ENCODE measurements around the gene PLCD3. TPM values are rescaled to one million over a fixed set of nuclear protein-coding genes. Genes with fewer than 3 reads are reported as not detected.

Gene PLCD3
- total and polyA plus RNA-seq, 2 of the 13 experiments (the other 11 are each of a cell fraction or from before 2014, with no cell fraction given) = 11.3 to 39.1 TPM

DNA sequence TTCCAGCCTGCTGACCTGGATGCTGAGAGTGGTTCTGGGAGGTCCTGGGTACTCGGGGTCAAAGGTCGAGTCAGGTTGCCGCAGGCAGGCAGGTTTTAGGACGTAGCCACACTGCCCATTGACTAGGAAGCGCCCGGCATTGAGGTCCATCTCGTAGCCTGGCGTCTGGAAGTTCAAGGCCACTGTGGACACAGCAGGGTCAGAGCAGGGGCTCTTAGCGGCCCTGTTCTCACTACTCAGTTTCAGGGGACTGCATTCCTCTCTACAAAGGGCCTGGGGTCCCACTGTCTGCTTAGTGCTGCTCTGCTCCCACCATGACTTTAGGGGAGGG is 18.9 kb downstream of the PLCD3 start (continued):
- no peak for TF ChIP-seq SPEN (CRISPR knock-in tag; IDR thresholded peaks at IDR 0.05; ENCODE audit: low read depth)
- no peak for TF ChIP-seq ZNF496 (CRISPR knock-in tag; IDR thresholded peaks at IDR 0.05; ENCODE audit: insufficient replicate concordance)
- TF ChIP-seq, protein P1, sequence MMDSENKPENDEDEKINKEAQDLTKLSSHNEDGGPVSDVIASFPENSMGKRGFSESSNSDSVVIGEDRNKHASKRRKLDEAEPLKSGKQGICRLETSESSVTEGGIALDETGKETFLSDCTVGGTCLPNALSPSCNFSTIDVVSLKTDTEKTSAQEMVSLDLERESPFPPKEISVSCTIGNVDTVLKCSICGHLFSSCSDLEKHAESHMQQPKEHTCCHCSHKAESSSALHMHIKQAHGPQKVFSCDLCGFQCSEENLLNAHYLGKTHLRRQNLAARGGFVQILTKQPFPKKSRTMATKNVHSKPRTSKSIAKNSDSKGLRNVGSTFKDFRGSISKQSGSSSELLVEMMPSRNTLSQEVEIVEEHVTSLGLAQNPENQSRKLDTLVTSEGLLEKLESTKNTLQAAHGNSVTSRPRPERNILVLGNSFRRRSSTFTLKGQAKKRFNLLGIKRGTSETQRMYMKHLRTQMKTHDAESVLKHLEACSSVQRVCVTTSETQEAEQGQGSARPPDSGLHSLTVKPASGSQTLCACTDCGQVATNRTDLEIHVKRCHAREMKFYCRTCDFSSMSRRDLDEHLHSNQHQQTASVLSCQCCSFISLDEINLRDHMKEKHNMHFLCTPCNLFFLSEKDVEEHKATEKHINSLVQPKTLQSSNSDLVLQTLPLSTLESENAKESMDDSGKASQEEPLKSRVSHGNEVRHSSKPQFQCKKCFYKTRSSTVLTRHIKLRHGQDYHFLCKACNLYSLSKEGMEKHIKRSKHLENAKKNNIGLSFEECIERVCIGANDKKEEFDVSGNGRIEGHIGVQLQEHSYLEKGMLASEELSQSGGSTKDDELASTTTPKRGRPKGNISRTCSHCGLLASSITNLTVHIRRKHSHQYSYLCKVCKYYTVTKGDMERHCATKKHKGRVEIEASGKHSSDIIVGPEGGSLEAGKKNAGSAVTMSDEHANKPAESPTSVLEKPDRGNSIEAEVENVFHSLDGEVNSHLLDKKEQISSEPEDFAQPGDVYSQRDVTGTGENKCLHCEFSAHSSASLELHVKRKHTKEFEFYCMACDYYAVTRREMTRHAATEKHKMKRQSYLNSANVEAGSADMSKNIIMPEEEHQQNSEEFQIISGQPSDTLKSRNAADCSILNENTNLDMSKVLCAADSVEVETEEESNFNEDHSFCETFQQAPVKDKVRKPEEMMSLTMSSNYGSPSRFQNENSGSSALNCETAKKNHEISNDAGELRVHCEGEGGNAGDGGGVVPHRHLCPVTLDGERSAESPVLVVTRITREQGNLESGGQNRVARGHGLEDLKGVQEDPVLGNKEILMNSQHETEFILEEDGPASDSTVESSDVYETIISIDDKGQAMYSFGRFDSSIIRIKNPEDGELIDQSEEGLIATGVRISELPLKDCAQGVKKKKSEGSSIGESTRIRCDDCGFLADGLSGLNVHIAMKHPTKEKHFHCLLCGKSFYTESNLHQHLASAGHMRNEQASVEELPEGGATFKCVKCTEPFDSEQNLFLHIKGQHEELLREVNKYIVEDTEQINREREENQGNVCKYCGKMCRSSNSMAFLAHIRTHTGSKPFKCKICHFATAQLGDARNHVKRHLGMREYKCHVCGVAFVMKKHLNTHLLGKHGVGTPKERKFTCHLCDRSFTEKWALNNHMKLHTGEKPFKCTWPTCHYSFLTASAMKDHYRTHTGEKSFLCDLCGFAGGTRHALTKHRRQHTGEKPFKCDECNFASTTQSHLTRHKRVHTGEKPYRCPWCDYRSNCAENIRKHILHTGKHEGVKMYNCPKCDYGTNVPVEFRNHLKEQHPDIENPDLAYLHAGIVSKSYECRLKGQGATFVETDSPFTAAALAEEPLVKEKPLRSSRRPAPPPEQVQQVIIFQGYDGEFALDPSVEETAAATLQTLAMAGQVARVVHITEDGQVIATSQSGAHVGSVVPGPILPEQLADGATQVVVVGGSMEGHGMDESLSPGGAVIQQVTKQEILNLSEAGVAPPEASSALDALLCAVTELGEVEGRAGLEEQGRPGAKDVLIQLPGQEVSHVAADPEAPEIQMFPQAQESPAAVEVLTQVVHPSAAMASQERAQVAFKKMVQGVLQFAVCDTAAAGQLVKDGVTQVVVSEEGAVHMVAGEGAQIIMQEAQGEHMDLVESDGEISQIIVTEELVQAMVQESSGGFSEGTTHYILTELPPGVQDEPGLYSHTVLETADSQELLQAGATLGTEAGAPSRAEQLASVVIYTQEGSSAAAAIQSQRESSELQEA (CRISPR knock-in tag; IDR thresholded peaks at IDR 0.05; ENCODE audit: not compliant biosample characterization) = no peak
- TF ChIP-seq, protein P2, sequence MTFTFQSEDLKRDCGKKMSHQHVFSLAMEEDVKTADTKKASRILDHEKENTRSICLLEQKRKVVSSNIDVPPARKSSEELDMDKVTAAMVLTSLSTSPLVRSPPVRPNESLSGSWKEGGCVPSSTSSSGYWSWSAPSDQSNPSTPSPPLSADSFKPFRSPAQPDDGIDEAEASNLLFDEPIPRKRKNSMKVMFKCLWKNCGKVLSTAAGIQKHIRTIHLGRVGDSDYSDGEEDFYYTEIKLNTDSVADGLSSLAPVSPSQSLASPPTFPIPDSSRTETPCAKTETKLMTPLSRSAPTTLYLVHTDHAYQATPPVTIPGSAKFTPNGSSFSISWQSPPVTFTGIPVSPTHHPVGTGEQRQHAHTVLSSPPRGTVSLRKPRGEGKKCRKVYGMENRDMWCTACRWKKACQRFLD (CRISPR knock-in tag; IDR thresholded peaks at IDR 0.05; ENCODE audit: borderline replicate concordance) = no peak
- no peak for TF ChIP-seq MAFG (CRISPR knock-in tag; IDR thresholded peaks at IDR 0.05)
- no peak for TF ChIP-seq ZNF354B (CRISPR knock-in tag; IDR thresholded peaks at IDR 0.05)
- no peak for TF ChIP-seq ZMAT3 (CRISPR knock-in tag; conservative IDR thresholded peaks at IDR 0.05)
- TF ChIP-seq, protein P3, sequence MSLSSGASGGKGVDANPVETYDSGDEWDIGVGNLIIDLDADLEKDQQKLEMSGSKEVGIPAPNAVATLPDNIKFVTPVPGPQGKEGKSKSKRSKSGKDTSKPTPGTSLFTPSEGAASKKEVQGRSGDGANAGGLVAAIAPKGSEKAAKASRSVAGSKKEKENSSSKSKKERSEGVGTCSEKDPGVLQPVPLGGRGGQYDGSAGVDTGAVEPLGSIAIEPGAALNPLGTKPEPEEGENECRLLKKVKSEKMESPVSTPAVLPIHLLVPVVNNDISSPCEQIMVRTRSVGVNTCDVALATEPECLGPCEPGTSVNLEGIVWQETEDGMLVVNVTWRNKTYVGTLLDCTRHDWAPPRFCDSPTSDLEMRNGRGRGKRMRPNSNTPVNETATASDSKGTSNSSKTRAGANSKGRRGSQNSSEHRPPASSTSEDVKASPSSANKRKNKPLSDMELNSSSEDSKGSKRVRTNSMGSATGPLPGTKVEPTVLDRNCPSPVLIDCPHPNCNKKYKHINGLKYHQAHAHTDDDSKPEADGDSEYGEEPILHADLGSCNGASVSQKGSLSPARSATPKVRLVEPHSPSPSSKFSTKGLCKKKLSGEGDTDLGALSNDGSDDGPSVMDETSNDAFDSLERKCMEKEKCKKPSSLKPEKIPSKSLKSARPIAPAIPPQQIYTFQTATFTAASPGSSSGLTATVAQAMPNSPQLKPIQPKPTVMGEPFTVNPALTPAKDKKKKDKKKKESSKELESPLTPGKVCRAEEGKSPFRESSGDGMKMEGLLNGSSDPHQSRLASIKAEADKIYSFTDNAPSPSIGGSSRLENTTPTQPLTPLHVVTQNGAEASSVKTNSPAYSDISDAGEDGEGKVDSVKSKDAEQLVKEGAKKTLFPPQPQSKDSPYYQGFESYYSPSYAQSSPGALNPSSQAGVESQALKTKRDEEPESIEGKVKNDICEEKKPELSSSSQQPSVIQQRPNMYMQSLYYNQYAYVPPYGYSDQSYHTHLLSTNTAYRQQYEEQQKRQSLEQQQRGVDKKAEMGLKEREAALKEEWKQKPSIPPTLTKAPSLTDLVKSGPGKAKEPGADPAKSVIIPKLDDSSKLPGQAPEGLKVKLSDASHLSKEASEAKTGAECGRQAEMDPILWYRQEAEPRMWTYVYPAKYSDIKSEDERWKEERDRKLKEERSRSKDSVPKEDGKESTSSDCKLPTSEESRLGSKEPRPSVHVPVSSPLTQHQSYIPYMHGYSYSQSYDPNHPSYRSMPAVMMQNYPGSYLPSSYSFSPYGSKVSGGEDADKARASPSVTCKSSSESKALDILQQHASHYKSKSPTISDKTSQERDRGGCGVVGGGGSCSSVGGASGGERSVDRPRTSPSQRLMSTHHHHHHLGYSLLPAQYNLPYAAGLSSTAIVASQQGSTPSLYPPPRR (CRISPR knock-in tag; IDR thresholded peaks at IDR 0.05; ENCODE audit: borderline replicate concordance) = no peak; the same call in 1 of the 2 replicates
- TF ChIP-seq ATF1 (CRISPR knock-in tag; IDR thresholded peaks at IDR 0.05) = no peak
- no peak for TF ChIP-seq ZNF460 (CRISPR knock-in tag; IDR thresholded peaks at IDR 0.05; ENCODE audit: borderline replicate concordance)
- TF ChIP-seq, protein P4, sequence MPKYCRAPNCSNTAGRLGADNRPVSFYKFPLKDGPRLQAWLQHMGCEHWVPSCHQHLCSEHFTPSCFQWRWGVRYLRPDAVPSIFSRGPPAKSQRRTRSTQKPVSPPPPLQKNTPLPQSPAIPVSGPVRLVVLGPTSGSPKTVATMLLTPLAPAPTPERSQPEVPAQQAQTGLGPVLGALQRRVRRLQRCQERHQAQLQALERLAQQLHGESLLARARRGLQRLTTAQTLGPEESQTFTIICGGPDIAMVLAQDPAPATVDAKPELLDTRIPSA (CRISPR knock-in tag; IDR thresholded peaks at IDR 0.05; ENCODE audit: borderline replicate concordance) = no peak
